GM12891 (cell line): ENCODE measurements around the gene NUMB.

Experiments used
- PAX5 ChIP-seq: IDR thresholded peaks from 2 replicates; pipeline ENCODE4 v1.6.1; 2011; ENCODE audit warnings: low read length, moderate library complexity, mild to moderate bottlenecking; ENCODE audit not compliant: insufficient read depth, severe bottlenecking
- POLR2A ChIP-seq: IDR thresholded peaks from 2 replicates; pipeline ENCODE4 v1.6.1; 2011; ENCODE audit warnings: low read depth, low read length, control low read depth
- POLR2AphosphoS5 ChIP-seq: IDR thresholded peaks from 2 replicates; pipeline ENCODE4 v1.6.1; 2011; ENCODE audit warnings: low read depth, low read length, control low read depth
- POU2F2 ChIP-seq: IDR thresholded peaks from 2 replicates; pipeline ENCODE4 v1.6.1; 2011; ENCODE audit warnings: low read depth, mild to moderate bottlenecking, control low read depth, low read length, moderate library complexity

DNA sequence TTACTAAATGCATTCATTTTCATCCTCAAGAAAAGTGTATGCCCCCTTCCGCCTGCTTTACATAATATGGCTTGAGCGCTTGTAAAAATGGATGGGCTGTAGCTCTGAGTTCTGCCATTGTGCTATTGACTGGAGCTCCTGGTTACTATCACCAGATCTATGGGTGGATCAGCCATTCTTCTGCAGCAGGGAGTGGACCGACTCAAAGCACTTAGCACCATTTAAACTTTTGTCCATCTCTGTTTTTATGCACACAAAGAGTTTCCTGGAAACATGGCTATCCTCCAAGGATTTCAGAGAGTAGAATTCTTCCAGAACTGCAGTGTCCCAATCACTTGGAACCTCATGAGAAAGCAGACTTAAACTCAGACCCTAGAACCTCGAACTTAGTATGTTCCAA lies 4.5 kb upstream of the NUMB start:
- TF ChIP-seq POLR2A (no peak), POLR2AphosphoS5 (no peak), PAX5 (no peak), POU2F2 (no peak)
